Ramos (cell line): ENCODE data around the gene TM7SF3.

Source experiments
- in situ Hi-C: fragments of 300-500 bp; cut with MboI; formaldehyde crosslinking; loops from one replicate; pipeline ENCODE4 v1.14.3; 2022; ENCODE audit warnings: low sequenced_read_pairs; ENCODE audit not compliant: unreplicated experiment

Gene TM7SF3

GRCh38 chr12:27017163-27017823 lies 3.1 kb upstream of the TM7SF3 start:
- in situ Hi-C loops = loop anchor here (10.0 kb wide), 1 partner anchor 162 kb away; no protein-coding TSS in a partner anchor

GRCh38 chr12:27015730-27016076 lies 1.5 kb upstream of the TM7SF3 start:
- in situ Hi-C loops = loop anchor here (10.0 kb wide), 1 partner anchor 161 kb away; no protein-coding TSS in a partner anchor

- in situ Hi-C loops = loop anchor here (10.0 kb wide), 1 partner anchor 160 kb away; no protein-coding TSS in a partner anchor
Measured at GRCh38 chr12:27014859-27015729, 910 bp upstream of the TM7SF3 start.

- in situ Hi-C loops = loop anchor here (10.0 kb wide), 1 partner anchor 159 kb away; no protein-coding TSS in a partner anchor
Measured at GRCh38 chr12:27013611-27014084, 536 bp downstream of the TM7SF3 start.

GRCh38 chr12:27012982-27013255 lies 1.3 kb downstream of the TM7SF3 start:
- in situ Hi-C loops = loop anchor here (10.0 kb wide), 1 partner anchor 158 kb away; no protein-coding TSS in a partner anchor

- in situ Hi-C loops = loop anchor here (10.0 kb wide), 1 partner anchor 158 kb away; no protein-coding TSS in a partner anchor
Measured at GRCh38 chr12:27012239-27012981, 1.8 kb downstream of the TM7SF3 start.

- in situ Hi-C loops = loop anchor here (10.0 kb wide), 1 partner anchor 155 kb away; no protein-coding TSS in a partner anchor
Measured at GRCh38 chr12:27009881-27010301, 4.3 kb downstream of the TM7SF3 start.

- in situ Hi-C loops = no loop called here
Measured at GRCh38 chr12:27008081-27008480, 6.1 kb downstream of the TM7SF3 start.

- in situ Hi-C loops = no loop called here
Measured at GRCh38 chr12:27006797-27007467, 7.3 kb downstream of the TM7SF3 start.

- in situ Hi-C loops = no loop called here
Measured at GRCh38 chr12:27005495-27005894, 8.7 kb downstream of the TM7SF3 start.

GRCh38 chr12:27003421-27004381 lies 10.5 kb downstream of the TM7SF3 start:
- in situ Hi-C loops = no loop called here

- in situ Hi-C loops = no loop called here
Measured at GRCh38 chr12:27002141-27002540, 12.0 kb downstream of the TM7SF3 start.

GRCh38 chr12:27001663-27002062 lies 12.5 kb downstream of the TM7SF3 start:
- in situ Hi-C loops = no loop called here

GRCh38 chr12:27000961-27001360 lies 13.2 kb downstream of the TM7SF3 start:
- in situ Hi-C loops = no loop called here

GRCh38 chr12:26997003-26997402 lies 17.2 kb downstream of the TM7SF3 start:
- in situ Hi-C loops = no loop called here

GRCh38 chr12:26995706-26996105 lies 18.5 kb downstream of the TM7SF3 start:
- in situ Hi-C loops = no loop called here

- in situ Hi-C loops = no loop called here
Measured at GRCh38 chr12:26994109-26994508, 20.1 kb downstream of the TM7SF3 start.

GRCh38 chr12:26991826-26992225 lies 22.4 kb downstream of the TM7SF3 start:
- in situ Hi-C loops = no loop called here

- in situ Hi-C loops = no loop called here
Measured at GRCh38 chr12:26989873-26990272, 24.3 kb downstream of the TM7SF3 start.
